ENCODE data around the gene RHOBTB1.

GRCh38 chr10:60868946-60869345 is 75.0 kb downstream of the RHOBTB1 start:
- TF ChIP-seq EZH2 (IDR thresholded peaks at IDR 0.05; ENCODE audit: borderline replicate concordance, low read length): no peak
- TF ChIP-seq CTCF (IDR thresholded peaks at IDR 0.05; ENCODE audit: low read length): no peak

Data from OCI-LY1 (cell line).